ENCODE measurements around the gene HCRTR1. TPM values are rescaled to one million over a fixed set of nuclear protein-coding genes. Genes with fewer than 3 reads are reported as not detected.

The HCRTR1 gene
- total and polyA plus RNA-seq, 10 of the 15 experiments (the other 5 are each of a cell fraction or from before 2014, with no cell fraction given) = not detected

- H3K4me1 ChIP-seq (ENCODE audit: control insufficient read depth, insufficient read depth, low read length) = peaks cover 5% of the 10 kb centered on the region
- in situ Hi-C loops (cut with MboI) = no loop called here
- ChIA-PET SMC1A (ENCODE audit: uncharacterized antibody, unreplicated experiment) (interaction anchor here (0.8 to 1.5 kb wide), 6 partner anchors 14 to 222 kb away, joined by 3 to 5 read pairs (median 3); no protein-coding TSS in a partner anchor), RAD21 (ENCODE audit: unreplicated experiment) (interaction anchor here (0.6 to 2.1 kb wide), 14 partner anchors 10 to 422 kb away, joined by 3 to 11 read pairs (median 3); no protein-coding TSS in a partner anchor), CTCF (interaction anchor here (0.6 to 3.2 kb wide), 16 partner anchors 8 to 478 kb away, joined by 3 to 14 read pairs (median 4); partner anchors contain the start of gene COL16A1), POLR2A (interaction anchor here (0.7 to 0.8 kb wide), 2 partner anchors 348 to 920 kb away, joined by 3 to 4 read pairs; partner anchors contain the start of genes SNRNP40 and ZCCHC17)
- no peaks in the 10 kb centered on the region for H3K9me3 ChIP-seq (replicated peaks; ENCODE audit: control insufficient read depth, insufficient read depth, low read length)
- intact Hi-C loops (cut with micrococcal nuclease; ENCODE audit: unreplicated experiment) = no loop called here
- under 1% methylated on average over 53 of the region's 56 CpGs for whole genome bisulfite sequencing (ENCODE audit: insufficient coverage, insufficient replicate concordance, low lambda C conversion rate, missing lambda C conversion rate)
- FAIRE-seq (peak; percentile 99), ATAC-seq (peak; percentile 85), DNase-seq (ENCODE audit: low read depth, low spot score) (peak; percentile 90)
- H3K4me3 ChIP-seq = peak within 1 kb of the TSS; percentile 78
- no TSS peak for BruUV-seq (replicated peaks)
- no peaks in the 10 kb centered on the region for H3K27me3 ChIP-seq (replicated peaks in 1 of 2; ENCODE audit: control insufficient read depth in 2 of 2, insufficient read depth in 2 of 2, low read length in 1 of 2)
- peak within 1 kb of the TSS; percentile 84 for H2AFZ ChIP-seq (ENCODE audit: control insufficient read depth, low read depth, low read length)
- peak within 1 kb of the TSS; percentile 89 for H3K9ac ChIP-seq (ENCODE audit: control insufficient read depth, insufficient read depth, low read length)
- H4K20me1 ChIP-seq (ENCODE audit: control insufficient read depth, insufficient read depth) = no peaks in the 10 kb centered on the region
- peak within 1 kb of the TSS; percentile 84 for H3K4me2 ChIP-seq (ENCODE audit: control insufficient read depth, insufficient read depth)
- H3K79me2 ChIP-seq (ENCODE audit: control insufficient read depth, insufficient read depth, low read length) = peaks cover 38% of the 10 kb centered on the region
- H3K27ac ChIP-seq (ENCODE audit: control insufficient read depth, insufficient read depth) = peak within 1 kb of the TSS; percentile 92
- H3K36me3 ChIP-seq (ENCODE audit: control insufficient read depth in 2 of 2, insufficient read depth in 2 of 2, low read length in 1 of 2) = no peaks in the 10 kb centered on the region
- TF ChIP-seq RELA (IDR thresholded peaks at IDR 0.05; ENCODE audit: borderline replicate concordance, partially characterized antibody) (peak; percentile 85), PAX5 (IDR thresholded peaks at IDR 0.05; ENCODE audit: borderline replicate concordance, low read depth, low read length) (no peak; the same call in 1 of the 2 replicates), CBX5 (IDR thresholded peaks at IDR 0.05; ENCODE audit: low read depth) (no peak), ZNF207 (IDR thresholded peaks at IDR 0.05; ENCODE audit: borderline replicate concordance) (peak; percentile 75), NR2C2 (IDR thresholded peaks at IDR 0.05; ENCODE audit: borderline replicate concordance, control insufficient read depth, insufficient read length, low read depth) (no peak), YBX1 (IDR thresholded peaks at IDR 0.05) (no peak), NFYA (IDR thresholded peaks at IDR 0.05; ENCODE audit: borderline replicate concordance, low read depth, low read length) (no peak; the same call in 1 of the 2 replicates), MYC (IDR thresholded peaks at IDR 0.05; ENCODE audit: insufficient read depth, insufficient read length, insufficient replicate concordance, low read length, severe bottlenecking) (no peak), SKIL (IDR thresholded peaks at IDR 0.05; ENCODE audit: low read depth, poor library complexity, severe bottlenecking) (peak; percentile 40), ZBTB40 (IDR thresholded peaks at IDR 0.05; ENCODE audit: borderline replicate concordance) (peak; percentile 97), ATF3 (IDR thresholded peaks at IDR 0.05; ENCODE audit: borderline replicate concordance, extremely low read depth, low read depth, low read length) (peak; percentile 82; the same call in 1 of the 2 replicates), MEF2B (IDR thresholded peaks at IDR 0.05; ENCODE audit: partially characterized antibody, poor library complexity, severe bottlenecking) (no peak), DPF2 (IDR thresholded peaks at IDR 0.05) (peak; percentile 99), SMC3 (IDR thresholded peaks at IDR 0.05; ENCODE audit: borderline replicate concordance, low read length) (no peak), SUPT20H (IDR thresholded peaks at IDR 0.05; ENCODE audit: borderline replicate concordance, control insufficient read depth, low read depth, low read length) (no peak), CBX3 (IDR thresholded peaks at IDR 0.05; ENCODE audit: borderline replicate concordance, low read depth) (no peak)
These were observed 27.2 kb downstream of the HCRTR1 start, which contains the start of gene PEF1 for GRCh38 chr1:31644560-31645273. PEF1 (minus strand) TSS chr1:31644876; CDS start chr1:31644864, 12 bp downstream.
